HG02885 (cell line): Measurements from ENCODE around the gene ARVCF.

Source experiments
- ATAC-seq: cut with Tn5 transposase; IDR thresholded peaks from one replicate; pipeline ENCODE4 v1.9.1; 2021; ENCODE audit warnings: mild to moderate bottlenecking; ENCODE audit not compliant: unreplicated experiment, poor library complexity

The ARVCF gene

DNA sequence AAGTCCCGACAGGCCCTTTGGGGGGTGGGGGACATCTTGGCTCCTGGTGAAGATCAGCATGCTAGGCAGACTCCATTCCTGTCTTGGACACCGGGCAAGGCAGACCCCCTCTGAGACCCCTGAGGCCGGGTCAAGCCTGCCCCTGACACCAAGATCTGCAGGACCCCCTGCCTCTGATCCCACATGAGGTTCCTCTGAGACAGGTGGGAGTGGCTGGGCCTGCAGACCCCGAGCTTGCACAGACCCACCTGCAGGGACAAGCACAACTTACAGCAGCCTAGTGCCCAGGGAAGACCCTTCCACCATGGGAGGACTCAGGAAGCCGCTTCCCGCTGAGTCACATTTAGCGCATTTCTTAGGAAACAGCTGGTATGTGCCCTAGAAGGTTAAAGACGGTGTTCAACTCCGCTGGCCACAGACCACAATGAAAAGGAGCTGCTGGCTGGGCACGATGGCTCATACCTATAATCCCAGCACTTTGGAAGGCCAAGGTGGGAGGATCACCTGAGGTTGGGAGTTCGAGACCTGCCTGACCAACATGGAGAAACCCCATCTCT lies 15.5 kb downstream of the ARVCF start:
- ATAC-seq = no peak

DNA sequence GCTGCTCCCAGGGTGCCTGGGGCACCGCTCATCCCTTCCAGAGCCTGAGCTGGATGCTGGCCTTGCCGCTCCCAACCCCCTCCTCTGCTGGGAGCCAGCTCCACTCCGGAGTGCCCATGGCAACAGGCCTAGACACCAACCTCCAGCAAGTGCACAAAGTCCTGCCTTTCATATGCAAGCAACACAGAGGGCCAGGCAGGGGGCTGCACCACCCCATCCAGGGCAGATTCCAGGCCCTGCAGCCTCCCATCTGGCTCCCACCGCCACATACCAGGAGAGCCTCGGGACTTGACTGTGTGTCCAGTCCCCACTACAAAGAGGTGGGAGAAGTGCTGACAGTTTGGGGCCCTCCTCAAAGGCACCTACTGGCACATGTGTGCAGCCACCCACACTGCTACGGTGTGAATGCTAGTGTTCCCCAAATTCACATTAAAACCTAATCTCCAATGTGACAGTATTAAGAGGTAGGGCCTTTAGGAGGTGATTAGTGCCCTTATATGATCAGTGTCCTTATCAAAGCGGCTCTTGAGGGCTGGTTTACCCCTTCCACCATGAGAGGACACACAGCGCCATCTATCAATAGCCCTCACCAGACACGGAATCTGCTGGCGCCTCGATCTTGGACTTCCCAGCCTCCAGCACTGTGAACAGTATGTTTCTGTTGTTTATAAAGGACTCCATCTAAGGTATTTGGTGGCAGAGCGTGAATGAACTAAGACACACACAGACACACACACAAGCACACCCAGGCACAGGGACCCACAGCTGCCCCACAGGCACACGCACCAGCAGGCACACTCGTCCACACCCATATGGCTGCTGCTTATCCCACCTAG lies 16.2 kb downstream of the ARVCF start:
- ATAC-seq = no peak

DNA sequence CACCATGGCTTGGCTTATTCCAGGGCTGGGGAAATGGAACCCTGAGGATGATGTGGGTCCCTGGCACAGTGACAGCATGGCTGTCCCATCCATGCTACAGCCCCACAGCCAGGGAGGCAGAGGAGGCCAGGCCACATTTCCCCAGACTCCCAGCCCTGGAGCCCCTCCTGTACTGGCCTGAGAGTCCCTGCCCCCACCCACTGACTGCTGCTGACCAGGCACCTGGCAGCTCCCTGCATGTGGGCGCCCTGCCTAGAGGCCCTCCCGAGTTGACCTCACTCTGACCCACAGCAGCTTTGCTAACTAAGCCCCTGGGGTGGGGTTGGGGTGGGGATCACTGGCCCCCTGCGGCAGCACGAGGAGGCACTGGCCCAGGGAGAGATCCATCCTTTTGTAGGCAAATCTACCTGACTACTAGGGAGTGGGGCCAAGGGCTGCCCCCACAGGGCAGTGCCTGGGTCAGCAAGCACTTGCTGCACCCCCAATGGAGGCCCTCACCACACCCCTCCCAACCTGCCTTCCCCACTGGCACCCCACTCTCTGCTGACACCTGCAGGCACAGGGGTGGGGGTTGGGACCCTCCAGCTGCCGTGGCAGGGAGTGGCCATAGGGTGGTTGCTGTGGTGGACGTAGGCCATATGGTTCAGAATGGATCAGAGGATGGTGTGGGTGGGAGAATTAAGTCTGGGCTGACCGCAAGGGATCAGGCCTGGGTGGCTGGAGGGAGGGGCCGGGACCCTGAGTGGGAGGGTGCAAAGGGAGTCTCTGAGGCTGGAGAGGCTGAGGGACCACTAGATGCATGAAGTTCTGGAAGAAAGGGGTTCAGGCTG lies 17.4 kb downstream of the ARVCF start:
- ATAC-seq = no peak

DNA sequence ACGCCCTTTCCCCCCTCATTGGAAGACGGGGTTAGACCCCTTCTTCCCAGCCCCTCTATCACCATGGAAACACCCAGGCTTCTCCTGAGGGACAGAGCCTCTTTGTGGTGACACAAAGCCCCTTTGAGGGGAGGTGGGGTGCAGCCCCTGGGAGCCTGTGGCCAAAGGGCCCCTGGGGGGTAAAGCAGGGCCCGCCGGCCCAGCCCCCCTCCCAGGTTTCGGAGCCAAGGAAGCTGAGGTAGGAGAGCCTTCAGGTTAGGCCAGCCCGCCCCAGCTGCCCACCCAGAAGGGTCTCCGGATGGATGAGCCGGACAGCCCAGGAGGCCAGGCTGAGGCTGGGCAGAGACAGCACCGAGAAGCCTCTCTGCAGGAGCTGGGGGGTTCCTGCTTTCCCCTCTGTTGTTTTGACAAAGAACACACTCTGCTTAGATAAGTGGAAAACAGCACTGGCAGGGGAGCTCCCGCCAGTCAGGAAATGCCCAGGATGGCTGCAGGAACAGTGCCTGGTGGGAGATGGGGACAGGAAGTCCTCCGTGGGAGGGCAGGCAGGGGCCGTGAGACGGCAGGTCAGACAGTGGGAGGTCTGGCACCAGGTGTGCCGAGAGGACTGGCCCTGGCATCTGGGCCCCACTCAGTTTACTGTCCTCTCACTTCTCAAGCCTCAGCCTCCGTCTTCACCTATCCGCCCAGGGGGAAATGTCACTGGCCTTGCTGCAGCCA lies 18.2 kb downstream of the ARVCF start:
- no peak for ATAC-seq

DNA sequence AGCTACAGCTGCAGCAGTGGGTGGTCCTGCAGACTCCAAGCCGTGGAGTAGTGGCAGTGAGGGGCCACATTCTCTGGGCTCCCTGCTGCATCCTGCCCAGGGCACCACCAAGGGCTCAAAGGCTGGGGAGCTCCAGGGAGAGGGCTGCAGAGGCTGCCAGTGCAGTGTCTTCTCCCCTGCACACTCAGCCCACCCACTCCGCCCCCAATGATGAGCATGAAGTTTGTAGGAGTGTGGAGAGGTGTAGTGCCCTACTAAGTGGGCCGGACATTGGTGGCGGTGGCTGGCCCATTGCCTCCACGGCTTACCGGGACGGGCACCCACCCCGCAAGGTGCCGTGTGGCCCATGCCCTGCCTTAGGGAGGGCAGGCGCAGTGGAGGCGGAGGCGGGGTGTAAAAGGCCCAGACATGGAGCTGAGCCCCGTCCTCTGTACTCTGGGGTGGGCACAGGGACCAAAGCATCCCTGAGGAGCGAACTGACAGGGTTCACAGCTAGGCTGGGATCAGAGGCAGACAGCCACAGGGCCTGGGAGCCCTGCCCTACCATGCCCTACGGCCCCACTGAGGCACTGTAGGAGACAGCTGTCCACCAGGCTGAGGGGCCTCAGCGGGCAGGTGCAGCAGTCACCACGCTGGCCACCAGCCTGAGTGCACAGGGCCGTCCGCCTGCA lies 18.9 kb downstream of the ARVCF start:
- ATAC-seq = no peak

DNA sequence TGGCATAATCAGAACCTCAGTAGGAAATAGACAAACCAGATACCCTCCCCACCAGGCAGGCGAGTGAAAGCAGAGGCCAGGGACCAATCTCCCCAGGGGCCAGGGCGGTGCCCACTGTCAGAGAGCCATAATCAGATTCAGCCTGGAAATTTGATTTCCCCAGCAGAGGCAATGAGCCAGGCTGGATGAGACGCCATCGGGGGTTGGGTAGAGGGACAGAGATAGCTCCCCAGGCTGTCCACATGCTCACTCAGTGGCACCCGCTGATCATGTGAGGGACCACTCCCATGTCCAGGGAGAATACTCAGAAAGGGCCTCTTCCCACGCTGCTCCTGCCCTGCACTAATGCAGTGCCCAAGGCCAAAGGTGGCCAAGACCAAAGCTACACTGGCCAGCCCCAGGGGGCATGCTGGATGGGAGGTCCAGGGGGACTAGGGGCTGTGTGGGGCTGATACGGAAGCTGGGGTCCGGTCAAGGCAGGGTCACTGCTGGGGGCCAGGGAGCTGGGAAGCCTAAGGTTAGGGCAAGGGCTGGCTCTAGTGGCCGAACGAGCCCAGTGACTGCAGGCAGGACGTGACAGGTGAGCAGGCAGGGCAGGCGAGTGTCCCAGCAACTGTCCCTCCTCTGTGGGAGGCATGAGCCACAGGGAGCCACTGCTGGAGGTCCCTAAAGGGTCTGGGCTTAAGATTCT lies 19.8 kb downstream of the ARVCF start:
- ATAC-seq = no peak

DNA sequence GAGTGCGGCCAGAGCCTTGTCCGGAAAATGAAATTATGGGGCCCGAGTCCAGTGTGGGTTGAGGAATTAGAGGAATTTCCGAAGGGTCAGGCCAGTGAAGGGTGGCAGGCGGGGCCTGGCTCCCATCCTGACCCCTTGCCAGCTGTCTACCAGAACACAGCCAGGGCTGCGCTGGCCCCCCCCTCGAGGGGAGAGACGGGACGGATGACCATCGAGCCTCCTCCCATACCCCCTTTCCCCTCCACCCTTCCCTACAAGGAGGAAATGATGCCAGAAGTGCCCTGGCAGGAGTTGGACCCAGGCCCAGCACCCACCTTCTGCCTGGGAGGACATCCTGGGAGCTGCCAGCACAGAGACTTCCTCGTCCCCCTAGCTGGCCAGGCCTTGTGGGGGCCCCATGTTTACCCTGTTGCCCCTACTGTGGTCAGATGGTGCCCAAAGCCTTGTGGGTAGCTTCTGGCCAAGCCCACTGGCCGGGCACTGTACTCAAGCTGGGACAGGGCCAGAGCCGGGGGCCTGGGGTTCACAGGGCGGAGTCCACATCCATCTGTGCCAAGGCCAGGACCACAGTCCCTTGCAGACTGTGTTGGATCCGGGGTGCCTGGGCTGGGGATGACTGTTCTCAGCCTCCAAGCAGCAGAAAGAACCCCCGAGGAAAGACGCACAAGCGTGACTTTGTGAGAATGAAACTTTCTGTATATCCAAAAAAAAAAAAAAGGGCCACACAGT lies 20.8 kb downstream of the ARVCF start:
- ATAC-seq = no peak

DNA sequence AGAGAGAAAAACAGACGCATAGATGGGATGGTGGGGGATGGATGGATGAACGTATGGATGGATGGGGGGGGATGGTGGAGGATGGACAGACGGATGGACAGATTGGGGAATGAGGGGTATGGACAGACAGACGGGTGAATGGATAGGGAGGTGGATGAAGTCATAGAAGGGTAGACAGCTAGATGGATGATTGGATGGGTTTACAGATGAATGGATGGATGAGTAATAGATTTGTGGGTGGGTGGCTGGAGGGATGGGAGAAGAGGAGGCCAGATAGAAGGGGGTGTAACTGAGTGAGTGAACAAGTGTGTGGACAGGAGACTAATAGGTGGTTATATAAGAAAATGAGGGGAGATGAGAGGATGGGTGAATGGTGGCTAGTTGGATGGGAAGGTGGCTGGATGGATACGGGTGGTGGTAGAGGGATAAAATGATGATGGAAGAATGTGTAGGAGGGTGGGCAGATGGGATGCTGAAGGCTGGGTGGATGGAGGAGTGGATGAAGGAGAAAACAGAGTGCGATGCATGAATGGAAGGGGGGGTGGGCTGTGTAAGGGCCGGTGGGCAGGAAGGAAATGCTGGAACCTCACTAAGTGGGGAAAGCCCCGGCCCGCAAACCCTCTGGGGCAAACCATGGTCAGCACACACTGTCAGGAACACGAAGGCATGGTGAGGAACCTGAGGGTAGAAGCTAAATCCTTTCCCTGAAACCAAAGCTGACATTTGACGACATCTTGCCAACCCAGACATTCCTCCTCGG lies 21.6 kb downstream of the ARVCF start:
- no peak for ATAC-seq

DNA sequence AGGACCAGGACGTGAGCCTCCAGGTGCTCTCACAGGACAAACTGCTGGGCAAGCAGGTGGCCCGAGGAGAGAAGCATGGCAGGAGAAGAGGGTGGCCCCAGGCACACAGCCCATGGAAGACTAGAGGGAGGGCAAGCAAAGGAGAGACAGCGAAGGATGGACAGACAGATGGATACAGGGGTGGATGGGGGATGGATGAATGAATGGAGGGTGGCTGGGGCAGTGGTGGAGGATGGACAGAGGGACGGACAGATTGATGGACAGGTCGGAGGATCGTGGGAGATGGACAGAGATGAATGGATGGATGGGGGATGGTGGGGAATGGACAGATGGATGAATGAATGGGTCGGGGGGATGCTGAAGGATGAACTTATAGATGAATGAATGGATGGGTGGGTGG lies 22.7 kb downstream of the ARVCF start:
- no peak for ATAC-seq

DNA sequence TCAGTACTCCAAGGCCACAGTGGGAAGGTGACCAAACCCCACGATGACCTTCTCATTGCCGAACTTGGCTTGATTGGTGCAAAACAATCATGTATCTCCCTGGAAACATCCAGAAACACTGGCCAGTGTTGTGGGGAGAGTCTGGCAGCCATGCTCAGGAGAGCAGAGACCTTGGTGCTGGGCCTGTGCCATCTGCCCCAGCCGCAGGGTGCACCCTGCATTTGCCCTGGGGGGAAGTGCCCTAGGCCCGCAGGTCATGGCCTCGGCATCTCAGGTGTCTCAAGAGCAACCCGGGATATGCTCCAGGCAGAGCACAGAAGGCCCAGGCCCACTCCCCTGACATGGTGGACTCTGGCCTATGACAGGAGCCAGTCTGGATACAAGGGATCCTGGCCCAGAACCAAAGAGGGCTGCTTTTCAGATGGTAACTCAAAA lies 23.7 kb downstream of the ARVCF start:
- no peak for ATAC-seq

DNA sequence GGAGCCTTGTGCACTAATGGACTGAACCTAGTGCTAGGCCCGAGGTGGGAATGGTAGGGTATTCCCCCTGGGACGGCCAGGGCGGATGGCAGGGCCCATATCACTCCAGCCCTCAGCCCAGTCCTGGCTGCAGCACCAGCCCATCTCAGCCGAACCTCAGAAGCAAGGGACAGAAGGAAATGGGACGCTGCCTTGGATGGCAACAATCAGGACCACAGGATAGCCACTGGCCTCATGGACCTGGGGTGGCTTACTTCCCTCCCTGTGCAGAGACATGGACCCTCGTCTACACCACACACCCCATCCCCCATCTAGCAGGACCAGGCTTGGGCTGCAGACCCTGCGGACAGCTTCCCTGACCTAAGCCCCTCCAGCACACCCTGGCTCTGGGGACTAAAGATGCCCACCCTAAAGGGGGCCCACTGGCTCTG lies 24.1 kb downstream of the ARVCF start:
- ATAC-seq = no peak

DNA sequence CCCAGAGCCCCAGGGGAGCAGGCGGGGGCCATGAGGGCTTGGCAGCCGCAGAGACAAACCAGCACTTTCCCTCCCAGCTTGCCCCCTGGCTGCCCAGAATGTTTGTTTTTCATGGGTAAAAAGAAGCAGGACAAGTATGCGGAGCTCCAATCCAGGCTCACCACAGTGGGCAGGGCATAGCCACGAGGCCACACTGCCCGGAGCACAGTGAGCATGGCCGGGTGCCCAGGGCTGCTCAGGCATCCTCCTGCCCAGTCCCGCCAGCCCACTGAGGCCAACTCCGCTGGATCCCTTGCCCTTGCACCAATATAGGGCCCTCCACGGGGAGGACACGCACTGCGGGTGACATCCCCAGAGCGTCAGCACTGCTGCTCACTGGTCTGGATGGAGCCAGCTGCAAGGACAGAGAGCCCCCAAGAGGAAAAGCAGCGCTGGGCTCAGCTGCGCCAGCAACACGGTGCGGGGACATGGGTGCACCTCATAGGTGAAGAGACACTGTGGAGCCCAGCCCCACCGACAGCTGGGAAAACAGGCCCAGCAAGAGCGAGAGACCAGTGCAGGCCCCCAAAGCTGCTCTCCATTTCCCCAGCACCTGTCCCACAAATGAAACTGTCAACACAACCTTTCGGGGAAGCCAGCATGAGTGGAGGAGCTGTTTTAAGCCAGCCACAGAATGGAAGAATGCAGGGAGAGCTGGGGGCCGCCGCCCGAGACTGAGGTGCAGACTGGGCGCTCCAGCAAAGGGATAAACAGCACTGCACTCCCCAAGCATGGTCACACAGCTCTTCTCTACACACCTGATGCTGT lies 24.8 kb downstream of the ARVCF start:
- ATAC-seq = no peak

DNA sequence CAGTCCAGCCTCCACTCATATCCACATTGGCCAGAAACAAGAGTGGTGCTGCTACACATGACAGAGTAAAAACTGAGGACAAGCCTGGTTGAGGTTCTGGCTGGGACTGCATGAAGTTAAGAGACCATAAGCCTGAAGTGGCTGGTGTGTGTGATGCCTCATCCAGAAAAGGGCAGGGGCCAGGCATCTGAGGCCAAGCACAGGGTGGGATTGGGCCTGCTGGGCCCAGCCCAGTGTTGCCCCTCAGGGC lies 25.3 kb downstream of the ARVCF start:
- no peak for ATAC-seq

DNA sequence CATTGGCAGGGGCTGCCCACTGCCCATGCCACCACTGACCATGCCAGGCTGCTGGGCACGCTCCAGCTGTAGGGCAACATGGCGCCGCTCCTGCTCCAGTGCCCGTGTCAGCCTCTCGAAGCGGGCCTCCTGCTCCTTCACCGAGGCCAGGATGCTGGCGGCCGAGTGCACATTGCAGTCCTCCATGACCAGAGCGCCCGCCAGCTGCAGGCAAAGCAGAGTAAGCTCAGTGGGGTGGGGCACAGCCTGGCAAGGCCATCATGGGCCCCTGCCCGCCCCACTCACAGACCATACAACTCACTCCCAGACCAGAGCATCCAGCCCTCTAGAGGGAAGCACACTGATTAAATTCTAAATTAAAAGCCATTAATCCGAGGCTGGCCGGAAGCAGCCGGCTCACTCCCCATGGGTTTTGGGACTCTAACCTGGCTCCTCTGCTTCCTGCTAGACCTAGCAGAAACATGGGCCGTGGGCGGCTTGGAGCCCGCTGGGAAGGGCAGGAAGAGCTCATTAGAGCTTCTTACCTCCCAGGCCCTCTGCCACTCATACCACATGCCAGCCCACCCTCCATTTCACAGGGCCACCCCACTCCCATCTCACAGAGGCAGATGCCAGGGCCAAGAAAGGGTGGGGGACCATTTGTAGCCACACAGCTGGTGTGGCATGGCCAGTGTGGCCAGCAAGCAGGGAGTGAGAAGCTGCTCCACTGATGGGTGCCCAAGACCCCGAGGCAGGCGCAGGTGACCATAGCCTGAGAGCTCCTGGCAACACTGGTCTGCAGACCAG lies 25.8 kb downstream of the ARVCF start:
- ATAC-seq = no peak

DNA sequence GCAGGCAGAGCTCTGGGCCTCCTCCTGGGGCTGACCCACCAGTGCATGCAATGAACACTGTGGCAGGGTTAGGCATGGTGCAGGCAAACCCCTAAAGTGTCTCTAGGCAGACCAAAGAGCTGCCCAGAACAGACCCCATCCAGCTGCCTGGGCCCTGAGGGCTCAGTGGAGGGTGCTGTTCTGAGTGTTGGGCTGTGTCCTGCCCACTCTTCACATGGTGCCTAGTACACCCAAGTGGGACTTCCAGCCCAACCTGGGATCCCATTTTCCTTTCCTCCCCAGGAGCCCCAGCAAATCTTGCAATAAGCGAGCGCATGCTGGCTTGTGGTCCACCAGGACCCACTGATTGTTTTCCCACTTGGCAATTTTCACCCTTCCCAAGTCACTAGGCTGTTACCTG lies 26.4 kb downstream of the ARVCF start:
- no peak for ATAC-seq

DNA sequence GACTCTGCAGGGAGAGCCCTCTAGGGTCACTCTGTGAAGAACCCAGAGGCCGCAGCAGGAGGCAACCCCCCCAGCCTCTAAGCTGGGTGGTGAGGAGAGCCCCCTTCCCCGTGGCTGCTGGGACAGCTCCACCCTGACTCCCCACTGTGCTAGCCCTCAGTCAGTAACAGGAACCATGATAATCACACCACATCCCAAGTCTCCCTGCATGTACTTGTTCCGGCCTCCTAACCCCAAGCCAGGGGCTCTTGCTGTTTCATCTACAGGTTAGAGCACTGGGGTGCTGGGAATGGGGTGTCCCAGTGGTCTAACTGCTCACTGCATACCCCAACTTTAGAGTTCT lies 26.9 kb downstream of the ARVCF start:
- no peak for ATAC-seq
